Measurements from ENCODE around the gene IL32. TPM values are rescaled to one million over a fixed set of nuclear protein-coding genes. Genes with fewer than 3 reads are reported as not detected.
"Not testable (repeated sequence)": the region's sequence is repeated elsewhere in the genome, so short reads cannot be mapped to it uniquely, and the experiment has no call there.

The IL32 gene
- total and polyA plus RNA-seq, 2 donors, result 175 to 343 TPM

DNA sequence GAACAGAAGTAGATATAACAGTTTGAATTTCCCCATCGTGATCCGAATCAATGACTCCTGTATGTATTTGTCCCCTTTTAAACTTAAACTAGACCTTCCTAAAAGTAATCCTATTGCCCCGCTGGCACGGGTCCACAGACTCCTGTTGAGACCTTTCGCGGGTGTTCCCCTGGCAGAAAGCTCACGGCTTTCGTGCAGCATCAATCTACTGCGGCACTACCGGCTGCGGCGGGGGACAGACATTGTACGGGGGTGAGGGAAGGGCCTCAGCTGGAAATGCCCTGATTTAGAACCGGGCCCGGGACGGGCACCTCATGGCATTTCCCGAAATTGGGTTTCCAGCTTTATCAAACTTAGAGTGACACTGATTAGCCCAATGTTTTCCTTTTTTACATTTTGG lies 14.6 kb downstream of the IL32 start:
- no peak overlapping the region for H3K4me3 ChIP-seq (ENCODE audit: low read length in 2 of 2)
- no peak for DNase-seq (ENCODE audit: low read depth in 6 of 9, low spot score in 9 of 9)
- 97% methylated on average over 17 of the region's 17 CpGs for WGBS
- H3K36me3 ChIP-seq (ENCODE audit: control insufficient read depth in 2 of 2, insufficient read depth in 2 of 2, low read length in 1 of 2), result peaks cover 0 to 2% of the 10 kb centered on the region in 2 donors
- peaks cover 1 to 40% of the 10 kb centered on the region in 2 donors for H3K9me3 ChIP-seq (ENCODE audit: control insufficient read depth in 2 of 2, insufficient read depth in 1 of 2, low read length in 1 of 2)
- H3K4me1 ChIP-seq (ENCODE audit: control insufficient read depth in 2 of 2, insufficient read depth in 2 of 2, low read length in 2 of 2), result peaks cover 22 to 64% of the 10 kb centered on the region in 2 donors
- H3K27me3 ChIP-seq (ENCODE audit: control insufficient read depth in 2 of 2, insufficient read depth in 1 of 2, low read length in 1 of 2), result no peaks in the 10 kb centered on the region
- H3K27ac ChIP-seq (ENCODE audit: low read depth in 1 of 2, low read length in 1 of 2), result no peak overlapping the region

DNA sequence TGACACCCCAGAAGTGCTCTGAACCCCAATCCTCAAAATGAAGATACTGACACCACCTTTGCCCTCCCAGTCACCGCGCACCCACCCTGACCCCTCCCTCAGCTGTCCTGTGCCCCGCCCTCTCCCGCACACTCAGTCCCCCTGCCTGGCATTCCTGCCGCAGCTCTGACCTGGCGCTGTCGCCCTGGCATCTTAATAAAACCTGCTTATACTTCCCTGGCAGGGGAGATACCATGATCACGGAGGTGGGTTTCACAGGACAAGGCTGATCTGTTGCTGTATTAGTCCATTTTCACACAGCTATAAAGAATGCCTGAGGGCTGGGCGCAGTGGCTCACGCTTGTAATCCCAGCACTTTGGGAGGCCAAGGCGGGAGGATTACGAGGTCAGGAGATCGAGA lies 16.5 kb downstream of the IL32 start:
- H3K27me3 ChIP-seq (ENCODE audit: control insufficient read depth in 2 of 2, insufficient read depth in 1 of 2, low read length in 1 of 2); DNase-seq (ENCODE audit: low read depth in 6 of 9, low spot score in 9 of 9); H3K27ac ChIP-seq (ENCODE audit: low read depth in 1 of 2, low read length in 1 of 2); H3K4me3 ChIP-seq (ENCODE audit: low read length in 2 of 2); H3K36me3 ChIP-seq (ENCODE audit: control insufficient read depth in 2 of 2, insufficient read depth in 2 of 2, low read length in 1 of 2): not testable (repeated sequence)
- Histone ChIP-seq H3K9me3 (ENCODE audit: control insufficient read depth in 2 of 2, insufficient read depth in 1 of 2, low read length in 1 of 2) (peaks cover 1 to 29% of the 10 kb centered on the region in 2 donors), H3K4me1 (ENCODE audit: control insufficient read depth in 2 of 2, insufficient read depth in 2 of 2, low read length in 2 of 2) (peaks cover 13 to 64% of the 10 kb centered on the region in 2 donors)
- 97% methylated on average over 13 of the region's 13 CpGs for WGBS

DNA sequence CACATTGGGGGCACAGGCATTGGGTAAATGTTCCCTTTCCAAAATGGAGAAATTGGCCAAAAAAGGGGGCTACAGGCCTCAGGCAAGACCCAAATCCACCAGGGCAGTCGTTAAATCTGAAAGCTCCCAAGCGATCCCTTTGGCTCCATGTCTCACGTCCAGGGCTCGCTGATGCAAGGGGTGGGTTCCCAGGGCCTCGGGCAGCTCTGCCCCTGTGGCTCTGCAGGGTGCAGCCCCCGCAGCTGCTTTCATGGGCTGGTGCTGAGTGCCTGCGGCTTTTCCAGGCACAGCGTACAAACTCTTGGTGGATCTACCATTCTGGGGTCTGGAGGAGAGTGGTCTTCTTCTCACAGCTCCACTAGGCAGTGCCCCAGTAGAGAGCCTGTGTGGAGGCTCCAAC lies 18.0 kb downstream of the IL32 start:
- H3K27me3 ChIP-seq (ENCODE audit: control insufficient read depth in 2 of 2, insufficient read depth in 1 of 2, low read length in 1 of 2); H3K27ac ChIP-seq (ENCODE audit: low read depth in 1 of 2, low read length in 1 of 2); H3K4me3 ChIP-seq (ENCODE audit: low read length in 2 of 2); H3K36me3 ChIP-seq (ENCODE audit: control insufficient read depth in 2 of 2, insufficient read depth in 2 of 2, low read length in 1 of 2); DNase-seq (ENCODE audit: low read depth in 6 of 9, low spot score in 9 of 9): not testable (repeated sequence)
- peaks cover 17 to 65% of the 10 kb centered on the region in 2 donors for H3K4me1 ChIP-seq (ENCODE audit: control insufficient read depth in 2 of 2, insufficient read depth in 2 of 2, low read length in 2 of 2)
- 97% methylated on average over 8 of the region's 8 CpGs for WGBS
- H3K9me3 ChIP-seq (ENCODE audit: control insufficient read depth in 2 of 2, insufficient read depth in 1 of 2, low read length in 1 of 2), result peaks cover 1 to 24% of the 10 kb centered on the region in 2 donors

DNA sequence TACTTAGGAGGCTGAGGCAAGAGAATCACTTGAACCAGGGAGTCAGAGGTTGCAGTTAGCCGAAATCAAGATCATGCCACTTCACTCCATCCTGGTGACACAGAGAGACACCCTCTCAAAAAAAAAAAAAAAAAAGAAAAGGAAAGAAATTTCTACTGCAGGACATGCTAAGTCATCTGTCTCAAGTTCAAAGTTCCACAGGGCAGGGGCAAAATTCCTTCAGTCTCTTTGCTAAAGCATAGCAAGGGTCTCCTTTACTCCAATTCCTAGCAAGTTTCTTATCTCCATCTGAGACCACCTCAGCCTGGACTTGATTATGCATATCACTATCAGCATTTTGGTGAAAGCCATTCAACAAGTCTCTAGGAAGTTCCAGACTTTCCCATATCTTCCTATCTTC lies 19.1 kb downstream of the IL32 start:
- no peaks in the 10 kb centered on the region for H3K27me3 ChIP-seq (ENCODE audit: control insufficient read depth in 2 of 2, insufficient read depth in 1 of 2, low read length in 1 of 2)
- no peak overlapping the region for H3K27ac ChIP-seq (ENCODE audit: low read depth in 1 of 2, low read length in 1 of 2)
- peaks cover 17 to 67% of the 10 kb centered on the region in 2 donors for H3K4me1 ChIP-seq (ENCODE audit: control insufficient read depth in 2 of 2, insufficient read depth in 2 of 2, low read length in 2 of 2)
- H3K9me3 ChIP-seq (ENCODE audit: control insufficient read depth in 2 of 2, insufficient read depth in 1 of 2, low read length in 1 of 2), result peaks cover 1 to 26% of the 10 kb centered on the region in 2 donors
- 96% methylated on average over 1 of the region's 1 CpG for WGBS
- H3K36me3 ChIP-seq (ENCODE audit: control insufficient read depth in 2 of 2, insufficient read depth in 2 of 2, low read length in 1 of 2), result peaks cover 0 to 2% of the 10 kb centered on the region in 2 donors
- no peak for DNase-seq (ENCODE audit: low read depth in 6 of 9, low spot score in 9 of 9)
- H3K4me3 ChIP-seq (ENCODE audit: low read length in 2 of 2), result no peak overlapping the region

DNA sequence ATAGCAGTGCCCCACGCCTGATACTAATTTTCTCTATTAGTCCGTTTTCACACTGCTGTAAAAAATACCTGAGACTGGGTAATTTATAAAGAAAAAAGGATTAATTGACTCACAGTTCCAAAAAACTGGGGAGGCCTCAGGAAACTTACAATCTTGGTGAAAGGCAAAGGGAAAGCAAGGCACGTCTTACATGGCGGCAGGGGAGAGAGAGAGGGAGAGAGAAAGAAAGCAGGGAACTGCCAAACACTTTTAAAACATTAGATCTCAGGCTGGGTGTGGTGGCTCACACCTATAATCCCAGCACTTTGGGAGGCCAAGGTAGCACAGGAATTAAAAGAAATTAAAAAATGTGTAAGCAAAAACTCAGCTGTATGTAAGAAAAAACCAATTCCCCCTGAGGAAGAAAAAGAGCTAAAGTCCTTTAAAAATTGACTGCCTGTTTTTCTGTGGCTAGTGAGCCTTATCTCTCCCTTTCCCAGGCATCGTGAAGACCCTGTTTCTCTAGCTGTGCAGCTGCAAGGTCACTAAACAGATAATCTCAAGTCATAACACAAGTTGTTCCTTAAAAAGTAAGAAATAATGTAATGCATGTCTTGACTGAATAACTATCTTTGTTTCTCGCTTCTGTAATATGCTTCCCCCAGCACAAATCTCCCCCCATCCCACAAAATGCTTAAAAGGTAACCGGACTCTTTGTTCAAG lies 19.7 kb downstream of the IL32 start:
- H3K4me1 ChIP-seq (ENCODE audit: control insufficient read depth in 2 of 2, insufficient read depth in 2 of 2, low read length in 2 of 2), result peaks cover 15 to 65% of the 10 kb centered on the region in 2 donors
- no peak for DNase-seq (ENCODE audit: low read depth in 6 of 9, low spot score in 9 of 9)
- peaks cover 0 to 24% of the 10 kb centered on the region in 2 donors for H3K9me3 ChIP-seq (ENCODE audit: control insufficient read depth in 2 of 2, insufficient read depth in 1 of 2, low read length in 1 of 2)
- H3K4me3 ChIP-seq (ENCODE audit: low read length in 2 of 2), result no peak overlapping the region
- 86% methylated on average over 7 of the region's 7 CpGs for WGBS
- peaks cover 0 to 2% of the 10 kb centered on the region in 2 donors for H3K36me3 ChIP-seq (ENCODE audit: control insufficient read depth in 2 of 2, insufficient read depth in 2 of 2, low read length in 1 of 2)
- H3K27ac ChIP-seq (ENCODE audit: low read depth in 1 of 2, low read length in 1 of 2), result no peak overlapping the region
- H3K27me3 ChIP-seq (ENCODE audit: control insufficient read depth in 2 of 2, insufficient read depth in 1 of 2, low read length in 1 of 2), result no peaks in the 10 kb centered on the region

DNA sequence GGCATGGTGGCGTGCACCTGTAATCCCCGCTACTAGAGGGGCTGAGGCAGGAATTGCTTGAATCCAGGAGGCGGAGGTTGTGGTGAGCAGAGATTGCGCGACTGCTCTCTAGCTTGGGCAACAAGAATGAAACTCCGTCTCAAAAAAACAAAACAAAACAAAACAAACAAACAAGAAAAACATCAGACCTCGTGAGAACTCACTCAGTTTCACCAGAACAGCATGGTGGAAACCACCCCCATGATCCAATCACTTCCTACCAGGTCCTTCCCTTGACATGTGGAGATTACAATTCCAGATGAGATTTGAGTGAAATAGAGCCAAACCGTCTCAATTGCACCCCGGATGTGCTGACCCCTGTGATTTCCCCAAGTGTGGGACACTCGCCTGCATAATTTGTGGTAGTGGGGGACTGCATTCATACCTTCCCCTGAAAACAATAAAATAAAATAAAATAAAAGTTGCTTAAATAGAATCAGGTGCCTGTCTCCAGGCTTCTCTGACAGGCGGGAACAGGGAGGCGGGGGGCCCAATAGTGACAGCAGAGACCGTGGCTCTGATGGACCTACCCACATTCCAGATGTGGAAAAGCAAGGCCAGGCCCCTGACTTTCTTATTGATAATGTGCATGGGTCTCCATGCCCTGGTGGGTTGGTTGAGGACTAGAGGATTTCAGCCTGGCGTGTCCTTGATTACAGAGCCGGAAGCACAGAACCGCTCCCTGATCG lies 20.6 kb downstream of the IL32 start:
- 95% methylated on average over 17 of the region's 17 CpGs for WGBS
- DNase-seq (ENCODE audit: low read depth in 6 of 9, low spot score in 9 of 9), result no peak
- Histone ChIP-seq H3K4me3 (ENCODE audit: low read length in 2 of 2) (peak overlapping the region in 1 of 2 donors; percentile 38), H3K27ac (ENCODE audit: low read depth in 1 of 2, low read length in 1 of 2) (peak overlapping the region; percentile 46 to 66), H3K27me3 (ENCODE audit: control insufficient read depth in 2 of 2, insufficient read depth in 1 of 2, low read length in 1 of 2) (no peaks in the 10 kb centered on the region), H3K4me1 (ENCODE audit: control insufficient read depth in 2 of 2, insufficient read depth in 2 of 2, low read length in 2 of 2) (peaks cover 15 to 65% of the 10 kb centered on the region in 2 donors), H3K36me3 (ENCODE audit: control insufficient read depth in 2 of 2, insufficient read depth in 2 of 2, low read length in 1 of 2) (no peaks in the 10 kb centered on the region), H3K9me3 (ENCODE audit: control insufficient read depth in 2 of 2, insufficient read depth in 1 of 2, low read length in 1 of 2) (peaks cover 0 to 22% of the 10 kb centered on the region in 2 donors)

DNA sequence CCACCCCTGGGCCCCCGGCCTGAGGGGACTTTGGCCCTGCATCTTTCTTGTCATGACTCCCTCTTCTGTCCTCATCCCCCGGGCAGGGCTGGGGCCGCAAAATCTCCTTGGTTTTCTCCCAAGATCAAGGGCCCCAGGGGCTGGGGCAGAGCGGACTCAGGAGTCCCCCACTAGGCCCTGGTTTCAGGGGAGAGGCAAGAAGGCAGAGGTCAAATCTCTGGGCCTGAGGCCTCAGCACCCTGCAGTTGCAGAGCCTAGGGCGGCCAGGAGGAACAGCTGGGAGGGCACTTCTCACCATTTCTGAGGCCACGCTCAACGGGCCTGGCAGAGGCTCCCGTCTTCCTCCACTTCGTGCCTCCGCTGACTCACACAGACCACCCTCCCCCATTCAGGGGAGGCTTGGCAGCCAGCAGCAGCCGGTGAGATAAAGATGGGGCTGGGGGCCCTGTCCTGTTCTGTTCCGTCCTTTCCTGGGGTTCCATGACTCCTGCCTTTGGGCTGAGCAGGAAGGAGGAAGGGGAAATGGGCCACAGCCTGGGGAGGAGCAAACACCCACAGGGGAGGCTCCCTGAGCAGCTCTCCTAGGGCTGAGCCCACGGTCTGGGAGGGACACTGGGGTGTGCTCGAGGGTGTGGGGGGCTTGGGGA lies 21.3 kb downstream of the IL32 start:
- peak overlapping the region; percentile 46 to 66 for H3K27ac ChIP-seq (ENCODE audit: low read depth in 1 of 2, low read length in 1 of 2)
- peak overlapping the region; percentile 25 to 38 for H3K4me3 ChIP-seq (ENCODE audit: low read length in 2 of 2)
- 69% methylated on average over 14 of the region's 14 CpGs for WGBS
- H3K27me3 ChIP-seq (ENCODE audit: control insufficient read depth in 2 of 2, insufficient read depth in 1 of 2, low read length in 1 of 2), result no peaks in the 10 kb centered on the region
- H3K9me3 ChIP-seq (ENCODE audit: control insufficient read depth in 2 of 2, insufficient read depth in 1 of 2, low read length in 1 of 2), result peaks cover 0 to 18% of the 10 kb centered on the region in 2 donors
- H3K36me3 ChIP-seq (ENCODE audit: control insufficient read depth in 2 of 2, insufficient read depth in 2 of 2, low read length in 1 of 2), result no peaks in the 10 kb centered on the region
- H3K4me1 ChIP-seq (ENCODE audit: control insufficient read depth in 2 of 2, insufficient read depth in 2 of 2, low read length in 2 of 2), result peaks cover 15 to 68% of the 10 kb centered on the region in 2 donors
- DNase-seq (ENCODE audit: low read depth in 6 of 9, low spot score in 9 of 9), result peak in 1 of 9 donors; percentile 56

DNA sequence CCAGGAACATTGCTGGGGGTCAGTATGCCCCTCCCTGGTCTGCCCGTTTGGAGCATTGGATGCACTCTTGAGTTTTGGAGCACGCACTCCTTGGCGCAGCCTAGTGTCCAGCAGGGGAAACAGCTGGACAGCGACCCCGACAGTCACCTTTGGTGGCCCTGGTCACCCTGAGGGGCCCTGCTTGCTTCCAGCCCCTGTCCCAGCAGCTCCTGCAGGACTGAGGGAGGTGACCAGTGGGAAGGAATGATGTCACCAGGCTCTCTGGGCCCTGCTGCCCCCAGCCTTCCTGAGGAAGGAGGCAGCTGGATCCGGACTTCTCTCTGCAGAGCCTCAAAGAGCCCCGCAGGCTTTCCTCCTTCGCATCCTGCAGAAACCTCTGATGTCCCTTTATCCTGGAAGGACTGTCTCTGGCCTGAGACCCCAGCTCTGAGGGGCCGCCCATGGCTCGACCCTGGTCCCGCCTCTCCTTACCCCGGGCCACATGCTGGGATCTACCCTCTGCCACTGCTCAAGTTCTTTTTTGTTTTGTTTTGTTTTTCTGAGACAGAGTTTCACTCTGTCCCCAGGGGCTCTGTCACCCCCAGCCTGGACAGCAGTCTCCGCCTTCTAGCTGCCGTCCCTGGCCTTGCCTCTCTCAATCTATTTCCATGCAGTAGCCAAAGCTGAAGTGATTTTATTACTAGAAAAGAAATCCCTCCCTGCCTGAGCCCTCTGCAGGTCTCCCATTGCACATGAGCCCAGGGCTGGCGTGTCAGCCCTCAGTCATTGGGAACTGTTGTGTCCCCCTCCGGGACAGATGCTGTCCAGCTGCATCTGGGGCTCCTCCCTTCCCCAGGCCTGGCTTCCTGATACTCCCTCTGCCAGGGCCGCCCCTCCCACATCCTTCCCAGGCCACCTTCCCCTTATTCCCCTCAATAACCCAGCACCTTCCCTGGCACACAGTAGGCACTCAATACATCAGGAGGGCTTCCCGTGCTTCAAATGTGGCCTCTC lies 22.1 kb downstream of the IL32 start:
- Histone ChIP-seq H3K27ac (ENCODE audit: low read depth in 1 of 2, low read length in 1 of 2) (peak overlapping the region in 1 of 2 donors; percentile 46), H3K36me3 (ENCODE audit: control insufficient read depth in 2 of 2, insufficient read depth in 2 of 2, low read length in 1 of 2) (no peaks in the 10 kb centered on the region), H3K9me3 (ENCODE audit: control insufficient read depth in 2 of 2, insufficient read depth in 1 of 2, low read length in 1 of 2) (peaks cover 0 to 11% of the 10 kb centered on the region in 2 donors), H3K4me3 (ENCODE audit: low read length in 2 of 2) (peak overlapping the region; percentile 25 to 38), H3K27me3 (ENCODE audit: control insufficient read depth in 2 of 2, insufficient read depth in 1 of 2, low read length in 1 of 2) (no peaks in the 10 kb centered on the region), H3K4me1 (ENCODE audit: control insufficient read depth in 2 of 2, insufficient read depth in 2 of 2, low read length in 2 of 2) (peaks cover 15 to 64% of the 10 kb centered on the region in 2 donors)
- 80% methylated on average over 18 of the region's 18 CpGs for WGBS
- DNase-seq (ENCODE audit: low read depth in 6 of 9, low spot score in 9 of 9), result no peak

All from thymus (tissue), 11 donors.